H1 (cell line): ENCODE data around the gene PLCL2. TPM values are rescaled to one million over a fixed set of nuclear protein-coding genes. Genes with fewer than 3 reads are reported as not detected.

Source experiments
- CTCF ChIA-PET: fragments of 300-600 bp; sonication (Branson Sonifier 250); formaldehyde crosslinking; loops from one replicate; lab custom pipeline; 2021; ENCODE audit not compliant: partially characterized antibody; lab: Charles Lee
- POLR2A ChIA-PET: fragments of 300-600 bp; sonication (Branson Sonifier 250); formaldehyde crosslinking; loops from one replicate; lab custom pipeline; 2021; ENCODE audit warnings: inconsistent platforms; ENCODE audit not compliant: partially characterized antibody; lab: Charles Lee
- DNase-seq, 2 experiments: peaks; one replicate each; pipeline versions ENCODE4 v3.0.0 to v3.0.0-alpha.2; 2010 to 2022; ENCODE audit warnings: low spot score in 2 of 2, low read depth in 1 of 2, mixed read lengths in 1 of 2
- FAIRE-seq: peaks from 2 replicates; lab custom pipeline; 2011; peaks lifted over from hg19 to GRCh38; lab: Jason Lieb, UNC
- H2AFZ ChIP-seq: 2 replicates; pipeline ENCODE4 v1.8.1; 2012; ENCODE audit warnings: low read length, inconsistent platforms
- H2AK5ac ChIP-seq: 2 replicates; pipeline ENCODE4 v1.6.1; 2013; ENCODE audit warnings: low read depth, low read length
- H2BK120ac ChIP-seq: replicated peaks from 2 replicates; pipeline ENCODE3; 2013; ENCODE audit warnings: low read depth, low read length, inconsistent platforms
- H2BK12ac ChIP-seq: 2 replicates; pipeline ENCODE4 v1.6.1; 2013; ENCODE audit warnings: low read depth, low read length
- H2BK15ac ChIP-seq: 2 replicates; pipeline ENCODE4 v1.6.1; 2013; ENCODE audit warnings: low read length
- H2BK20ac ChIP-seq: 2 replicates; pipeline ENCODE4 v1.6.1; 2013; ENCODE audit warnings: low read length
- H2BK5ac ChIP-seq: 2 replicates; pipeline ENCODE4 v1.6.1; 2013; ENCODE audit warnings: low read depth, low read length
- H3K14ac ChIP-seq: 2 replicates; pipeline ENCODE4 v1.6.1; 2013; ENCODE audit warnings: inconsistent platforms; ENCODE audit not compliant: insufficient read length
- H3K18ac ChIP-seq: 2 replicates; pipeline ENCODE4 v1.6.1; 2013; ENCODE audit warnings: low read length; ENCODE audit errors: extremely low read depth
- H3K23ac ChIP-seq: 2 replicates; pipeline ENCODE4 v1.6.1; 2013; ENCODE audit warnings: inconsistent platforms; ENCODE audit not compliant: insufficient read length
- H3K23me2 ChIP-seq: 2 replicates; pipeline ENCODE4 v1.6.1; 2013; ENCODE audit warnings: low read depth, low read length
- H3K27ac ChIP-seq: 2 replicates; pipeline ENCODE4 v1.6.1; 2011; ENCODE audit warnings: low read depth, low read length, inconsistent platforms
- H3K27me3 ChIP-seq, 4 experiments: replicated peaks in 1 of 4; 1 replicate in 1 of 4; 2 replicates in 3 of 4; pipeline versions ENCODE4 v1.6.1 to v1.8.1; 2011 to 2013; ENCODE audit warnings: low read length in 3 of 4, mild to moderate bottlenecking in 3 of 4, inconsistent platforms in 2 of 4, mixed read lengths in 2 of 4, moderate library complexity in 1 of 4; ENCODE audit not compliant: control insufficient read depth in 3 of 4, insufficient read depth in 3 of 4; ENCODE audit errors: extremely low read depth in 1 of 4
- H3K36me3 ChIP-seq, 4 experiments: 2 replicates each; pipeline versions ENCODE4 v1.6.1 to v1.8.1; 2011 to 2013; ENCODE audit warnings: mild to moderate bottlenecking in 4 of 4, low read length in 3 of 4, moderate library complexity in 2 of 4, control low read depth in 1 of 4, inconsistent platforms in 1 of 4; ENCODE audit not compliant: insufficient read depth in 4 of 4, control insufficient read depth in 2 of 4
- H3K4ac ChIP-seq: replicated peaks from 2 replicates; pipeline ENCODE3; 2013; ENCODE audit warnings: low read length, low read depth, mixed read lengths, inconsistent platforms; ENCODE audit not compliant: insufficient read length
- H3K4me1 ChIP-seq, 4 experiments: replicated peaks in 1 of 4; 1 replicate in 1 of 4; 2 replicates in 3 of 4; pipeline versions ENCODE4 v1.6.1 to v1.8.1; 2011 to 2013; ENCODE audit warnings: low read length in 3 of 4, inconsistent platforms in 2 of 4, mixed read lengths in 1 of 4; ENCODE audit not compliant: insufficient read depth in 4 of 4, control insufficient read depth in 3 of 4
- H3K4me2 ChIP-seq, 2 experiments: 2 replicates each; pipeline versions ENCODE4 v1.6.1 to v1.8.1; 2011 to 2013; ENCODE audit warnings: low read depth in 2 of 2, low read length in 2 of 2, control low read depth in 1 of 2, inconsistent platforms in 1 of 2, mild to moderate bottlenecking in 1 of 2; ENCODE audit not compliant: insufficient read depth in 1 of 2
- H3K4me3 ChIP-seq, 4 experiments: fragments of 200-600, 300-600 bp in 1 of 4; sonication (generic), shearing (Covaris generic), sonication (Bioruptor Twin) in 1 of 4; 2 replicates each; pipeline versions ENCODE4 v1.5.1 to v1.8.1; 2011 to 2016; ENCODE audit warnings: low read length in 4 of 4, low read depth in 3 of 4, control low read depth in 2 of 4, inconsistent platforms in 2 of 4, mild to moderate bottlenecking in 2 of 4, mixed read lengths in 1 of 4, moderate library complexity in 1 of 4; ENCODE audit not compliant: insufficient read depth in 2 of 4; ENCODE audit errors: extremely low read depth in 1 of 4
- H3K56ac ChIP-seq: replicated peaks from 2 replicates; pipeline ENCODE3; 2013; ENCODE audit warnings: low read depth, mild to moderate bottlenecking, mixed read lengths, low read length, inconsistent platforms; ENCODE audit not compliant: insufficient read length
- H3K79me1 ChIP-seq: 2 replicates; pipeline ENCODE4 v1.6.1; 2013; ENCODE audit warnings: low read depth, low read length, control low read depth
- H3K79me2 ChIP-seq, 2 experiments: 2 replicates each; pipeline versions ENCODE4 v1.6.1 to v1.8.1; 2012 to 2013; ENCODE audit warnings: low read length in 2 of 2, mild to moderate bottlenecking in 2 of 2, inconsistent platforms in 1 of 2; ENCODE audit not compliant: insufficient read depth in 2 of 2, control insufficient read depth in 1 of 2
- H3K9ac ChIP-seq, 4 experiments: replicated peaks in 1 of 4; 1 replicate in 1 of 4; 2 replicates in 3 of 4; pipeline versions ENCODE4 v1.6.1 to v1.8.1; 2011 to 2013; ENCODE audit warnings: low read depth in 3 of 4, low read length in 3 of 4, control low read depth in 2 of 4, mild to moderate bottlenecking in 2 of 4, moderate library complexity in 2 of 4, inconsistent platforms in 1 of 4; ENCODE audit errors: extremely low read depth in 1 of 4
- H3K9me3 ChIP-seq, 2 experiments: 2 replicates each; pipeline versions ENCODE4 v1.6.1 to v1.8.1; 2012 to 2013; ENCODE audit warnings: mild to moderate bottlenecking in 2 of 2, moderate library complexity in 2 of 2, control low read depth in 1 of 2, inconsistent platforms in 1 of 2, low read depth in 1 of 2, low read length in 1 of 2, mixed read lengths in 1 of 2; ENCODE audit not compliant: insufficient read depth in 2 of 2
- H4K20me1 ChIP-seq, 2 experiments: replicated peaks in 1 of 2; 2 replicates each; pipeline versions ENCODE3 to v1.8.1; 2011 to 2013; ENCODE audit warnings: inconsistent platforms in 2 of 2, low read length in 2 of 2, mild to moderate bottlenecking in 1 of 2; ENCODE audit not compliant: insufficient read depth in 2 of 2, control insufficient read depth in 1 of 2
- H4K5ac ChIP-seq: 2 replicates; pipeline ENCODE4 v1.6.1; 2013; ENCODE audit warnings: low read length, low read depth, mixed read lengths, inconsistent platforms; ENCODE audit not compliant: insufficient read length
- H4K8ac ChIP-seq: 2 replicates; pipeline ENCODE4 v1.8.0; 2013; ENCODE audit warnings: mild to moderate bottlenecking, moderate library complexity, low read length, inconsistent platforms; ENCODE audit not compliant: insufficient read depth; ENCODE audit errors: extremely low read depth
- H4K91ac ChIP-seq: replicated peaks from 2 replicates; pipeline ENCODE3; 2013; ENCODE audit warnings: low read length, mixed read lengths, inconsistent platforms; ENCODE audit not compliant: insufficient read length
- CTCF ChIP-seq, 3 experiments: IDR thresholded peaks; 1 replicate in 2 of 3; 2 replicates in 1 of 3; pipeline versions ENCODE4 v1.5.1 to v1.6.1; 2011; ENCODE audit warnings: low read length in 3 of 3, mild to moderate bottlenecking in 3 of 3, inconsistent platforms in 2 of 3, low read depth in 1 of 3, moderate library complexity in 1 of 3; ENCODE audit not compliant: insufficient read depth in 1 of 3; ENCODE audit errors: control extremely low read depth in 1 of 3
- JUN ChIP-seq: IDR thresholded peaks from 2 replicates; pipeline ENCODE4 v1.6.1; 2011; ENCODE audit warnings: low read depth, mild to moderate bottlenecking, improper control_type of control experiment, low read length
- POLR2AphosphoS5 ChIP-seq: IDR thresholded peaks from 2 replicates; pipeline ENCODE4 v1.6.1; 2011; ENCODE audit warnings: low read depth, low read length
- RNF2 ChIP-seq: fragments of 200-900, 300-1000 bp; sonication (generic); IDR thresholded peaks from 2 replicates; pipeline ENCODE4 v1.7.1; 2016; ENCODE audit warnings: borderline replicate concordance, low read depth, mild to moderate bottlenecking, antibody characterized with exemption, low read length; ENCODE audit not compliant: poor library complexity, severe bottlenecking; ENCODE audit errors: missing control alignments
- SIN3A ChIP-seq, 2 experiments: IDR thresholded peaks in 1 of 2; conservative IDR thresholded peaks in 1 of 2; 2 replicates each; pipeline ENCODE4 v1.6.1; 2011 to 2012; ENCODE audit warnings: low read length in 2 of 2, improper control_type of control experiment in 1 of 2, low read depth in 1 of 2, mild to moderate bottlenecking in 1 of 2
- TBP ChIP-seq: IDR thresholded peaks from 2 replicates; pipeline ENCODE4 v1.6.1; 2011; ENCODE audit warnings: low read depth, low read length, improper control_type of control experiment
- TCF12 ChIP-seq: IDR thresholded peaks from 2 replicates; pipeline ENCODE4 v1.6.1; 2011; ENCODE audit warnings: low read depth, mild to moderate bottlenecking, low read length
- TEAD4 ChIP-seq: IDR thresholded peaks from 2 replicates; pipeline ENCODE4 v1.6.1; 2012; ENCODE audit warnings: low read depth, low read length, inconsistent platforms, mixed read lengths
- WGBS, 2 experiments: shearing (Covaris generic) in 1 of 2; methylation state at CpG; one replicate each; pipeline versions ENCODE4 v1.1.6 to v1.1.7; 2013 to 2015; ENCODE audit warnings: low lambda C conversion rate in 2 of 2, mixed read lengths in 2 of 2, inconsistent platforms in 1 of 2, low coverage in 1 of 2, missing lambda C conversion rate in 1 of 2; ENCODE audit not compliant: insufficient replicate concordance in 2 of 2, insufficient coverage in 1 of 2, insufficient read length in 1 of 2; ENCODE audit errors: extremely low coverage in 1 of 2, missing lambda C conversion rate in 1 of 2; 5-methylcytosine and 5-hydroxymethylcytosine counted together
- polyA plus RNA-seq, 7 experiments: library from polyadenylated mRNA; depleted of rRNA in 3 of 7; stranded (reverse) in 5 of 7; unstranded in 2 of 7; fragments of >200 nt in 5 of 7; fragments of 200-250 nt in 2 of 7; gene quantifications; 1 replicate in 5 of 7; 2 replicates in 1 of 7; 4 replicates in 1 of 7; pipeline versions ENCODE4 v1.2.1 to v1.2.3, GENCODE V29; 2011 to 2013; ENCODE audit warnings: missing spikeins in 2 of 7, mixed read lengths in 2 of 7
- total RNA-seq: library from RNA; stranded (reverse); fragmentation: NEBNext Ultra II Directional; extraction: Animal tissue kit (Norgen Biotek cat#: 25700); gene quantifications from 2 replicates; pipeline ENCODE4 v1.2.1, GENCODE V29; 2021

Gene PLCL2
- total and polyA plus RNA-seq, 2 of the 8 experiments (the other 6 are each of a cell fraction or from before 2014, with no cell fraction given), result 3.5 to 6.8 TPM

- H2AFZ ChIP-seq, result no peak overlapping the region
- CTCF ChIA-PET, result interaction anchor here (0.7 to 1.0 kb wide), 2 partner anchors 10 to 119 kb away, joined by 3 to 4 read pairs; no protein-coding TSS in a partner anchor
- no peak for TF ChIP-seq TCF12
- no peak for TF ChIP-seq CTCF (IDR thresholded peaks at IDR 0.05; ENCODE audit: control extremely low read depth in 1 of 3, insufficient read depth in 1 of 3, low read depth in 1 of 3, low read length in 3 of 3)
- no peak for TF ChIP-seq TBP
- TF ChIP-seq JUN, result no peak
- TF ChIP-seq RNF2, result no peak
- TF ChIP-seq POLR2AphosphoS5, result no peak
- no peak for TF ChIP-seq SIN3A (conservative IDR thresholded peaks at IDR 0.05 in 1 of 2, IDR thresholded peaks at IDR 0.05 in 1 of 2; ENCODE audit: low read depth in 1 of 2, low read length in 2 of 2)
- TF ChIP-seq TEAD4, result no peak
Measured at GRCh38 chr3:16881896-16882630, 2.7 kb upstream of the PLCL2 start.

More at GRCh38 chr3:16881896-16882630, 2.7 kb upstream of the PLCL2 start:
- Histone ChIP-seq H2BK15ac (no peak overlapping the region), H3K4ac (no peak overlapping the region), H2BK5ac (no peak overlapping the region), H3K4me1 (peaks cover 4 to 12% (median 6%) of the 10 kb centered on the region in 4 experiments), H2AK5ac (no peak overlapping the region), H3K23ac (no peak overlapping the region), H3K79me1 (no peaks in the 10 kb centered on the region), H2BK12ac (no peak overlapping the region), H4K20me1 (no peaks in the 10 kb centered on the region), H3K23me2 (peaks cover 10% of the 10 kb centered on the region; the same call in 1 of the 2 replicates), H4K91ac (no peak overlapping the region), H3K9me3 (no peaks in the 10 kb centered on the region), H3K4me2 (no peak overlapping the region), H3K27me3 (peaks cover 0 to 18% (median 13%) of the 10 kb centered on the region in 4 experiments; a peak in 6 of 7 replicates), H3K79me2 (peaks cover 0 to 14% of the 10 kb centered on the region in 2 experiments; a peak in 3 of 4 replicates), H2BK120ac (no peak overlapping the region), H3K36me3 (no peaks in the 10 kb centered on the region), H3K18ac (no peak overlapping the region), H2BK20ac (no peak overlapping the region), H3K14ac (no peak overlapping the region), H4K5ac (no peak overlapping the region), H3K9ac (no peak overlapping the region), H3K4me3 (no peak overlapping the region), H4K8ac (no peak overlapping the region), H3K27ac (no peak overlapping the region), H3K56ac (no peak overlapping the region)
- POLR2A ChIA-PET, result no interaction called here
- no peak for FAIRE-seq
- no peak for DNase-seq
- WGBS, 2 experiments, result 90% methylated on average over 6 of the region's 6 CpGs; no CpG with 5 or more reads in 1 of the 2 experiments
